Measurements from ENCODE around the gene CUEDC2. TPM values are rescaled to one million over a fixed set of nuclear protein-coding genes. Genes with fewer than 3 reads are reported as not detected.
A peak's percentile ranks its signal among the peaks of the same experiment; 100 is the strongest.

The CUEDC2 gene
- polyA plus RNA-seq, 1 donor = 55.8 TPM

DNA sequence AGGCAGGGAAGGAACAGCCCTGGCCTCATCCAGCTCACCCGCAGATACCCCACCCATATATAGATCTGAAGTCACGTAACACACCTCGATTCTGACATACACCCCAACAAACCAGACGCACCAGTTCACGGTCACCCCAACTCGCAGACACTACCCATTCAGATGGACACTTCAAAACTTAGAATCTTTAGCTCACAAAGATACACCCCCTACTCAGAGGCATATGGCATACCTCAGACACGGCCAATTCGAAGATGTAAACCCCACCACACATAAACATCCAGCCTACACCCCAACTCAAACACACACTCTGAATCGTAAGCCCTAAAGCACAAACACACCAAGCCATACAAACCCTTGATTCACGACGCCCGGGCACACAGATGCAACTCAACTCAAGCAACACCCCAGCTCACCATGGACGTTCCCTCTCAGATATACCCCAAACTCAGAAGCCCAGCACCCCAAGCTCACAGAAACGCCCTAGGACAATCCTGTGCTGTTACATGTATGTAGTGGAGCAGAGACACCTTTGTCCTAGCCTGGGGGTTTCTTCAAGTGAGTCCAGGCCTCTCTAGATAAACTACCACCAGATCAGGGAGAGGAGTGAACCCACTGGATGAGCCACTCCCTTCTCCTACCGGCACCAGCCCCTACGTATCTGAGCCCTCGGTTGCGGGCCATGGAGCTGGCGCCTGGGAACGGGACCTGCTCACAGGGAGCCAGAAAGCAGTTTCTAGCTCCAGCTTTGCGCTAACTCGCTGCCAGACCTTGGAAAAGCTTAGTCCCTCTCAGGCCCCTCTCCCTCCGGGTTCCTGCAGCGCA lies 22.6 kb downstream of the CUEDC2 start:
- DNase-seq = no peak

DNA sequence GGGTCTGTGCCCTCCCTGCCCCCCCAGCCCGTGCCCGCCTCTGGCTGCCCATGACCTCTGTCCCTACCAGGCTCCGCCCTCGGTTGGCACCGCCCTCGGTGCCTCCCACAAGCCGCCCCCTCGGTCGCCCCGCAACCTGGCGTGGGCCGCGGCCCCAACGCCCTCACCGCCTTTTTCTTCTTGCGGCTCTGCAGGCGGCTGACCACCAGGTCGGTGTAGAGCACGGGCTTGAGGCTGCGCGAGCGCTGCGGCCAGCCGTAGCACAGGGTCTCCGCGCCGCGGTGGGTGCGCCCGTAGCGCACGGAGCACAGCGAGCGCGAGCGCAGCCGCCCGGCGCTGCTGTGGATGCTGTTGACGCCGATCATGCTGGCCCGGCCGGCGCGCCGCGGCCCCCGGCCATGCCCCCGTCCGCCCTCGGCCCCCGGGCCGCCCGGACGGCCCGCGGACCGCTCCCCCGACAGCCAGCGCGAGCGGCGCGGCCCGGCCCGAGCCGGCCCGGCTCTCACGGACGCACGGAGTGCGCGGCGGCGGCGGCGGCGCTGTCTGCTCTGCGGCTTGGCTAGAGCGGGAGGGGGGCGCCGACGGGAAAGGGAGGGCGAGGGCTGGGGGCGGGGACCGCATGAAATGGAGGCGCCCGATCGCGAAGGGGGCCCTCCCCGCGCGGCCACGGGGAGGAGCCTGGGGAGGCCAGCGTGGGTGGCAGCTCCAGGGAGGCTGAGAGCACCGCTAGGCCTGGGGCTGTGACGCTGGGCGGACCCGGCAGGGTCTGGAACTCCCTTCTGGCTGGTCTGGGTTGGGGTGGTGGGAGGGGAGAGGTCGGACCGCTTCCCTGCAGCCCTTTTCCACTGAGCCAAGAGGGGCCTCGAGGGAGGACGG lies 23.4 kb downstream of the CUEDC2 start:
- peak; percentile 77 for DNase-seq

DNA sequence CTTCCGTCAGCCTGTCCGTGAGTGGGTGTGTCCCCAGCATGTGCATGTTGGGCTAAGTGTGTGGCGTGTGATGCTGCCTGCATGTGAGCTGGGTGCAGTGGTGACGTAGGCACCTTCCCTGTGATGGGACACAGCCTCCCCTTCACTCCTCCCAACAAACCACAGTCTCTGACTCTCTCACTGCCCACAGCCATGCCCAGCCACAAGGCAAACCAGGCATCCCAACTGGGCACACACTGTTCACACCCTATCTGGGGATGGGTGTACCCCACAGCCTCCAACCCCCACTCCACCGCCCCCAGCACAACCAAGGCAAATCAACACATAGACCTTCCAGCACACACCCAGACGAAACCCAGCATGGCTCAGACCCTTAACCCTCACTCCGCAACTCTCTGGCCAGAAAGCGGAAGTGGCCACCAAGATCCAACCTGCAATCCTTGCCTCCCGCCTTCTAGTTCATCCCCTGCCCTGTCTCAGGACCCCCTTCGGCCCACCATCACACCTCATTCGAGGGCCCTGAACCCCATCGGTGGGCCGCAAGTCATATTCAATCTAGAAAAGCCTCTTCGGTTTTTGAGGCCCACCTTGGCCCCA lies 24.1 kb downstream of the CUEDC2 start:
- DNase-seq = no peak

DNA sequence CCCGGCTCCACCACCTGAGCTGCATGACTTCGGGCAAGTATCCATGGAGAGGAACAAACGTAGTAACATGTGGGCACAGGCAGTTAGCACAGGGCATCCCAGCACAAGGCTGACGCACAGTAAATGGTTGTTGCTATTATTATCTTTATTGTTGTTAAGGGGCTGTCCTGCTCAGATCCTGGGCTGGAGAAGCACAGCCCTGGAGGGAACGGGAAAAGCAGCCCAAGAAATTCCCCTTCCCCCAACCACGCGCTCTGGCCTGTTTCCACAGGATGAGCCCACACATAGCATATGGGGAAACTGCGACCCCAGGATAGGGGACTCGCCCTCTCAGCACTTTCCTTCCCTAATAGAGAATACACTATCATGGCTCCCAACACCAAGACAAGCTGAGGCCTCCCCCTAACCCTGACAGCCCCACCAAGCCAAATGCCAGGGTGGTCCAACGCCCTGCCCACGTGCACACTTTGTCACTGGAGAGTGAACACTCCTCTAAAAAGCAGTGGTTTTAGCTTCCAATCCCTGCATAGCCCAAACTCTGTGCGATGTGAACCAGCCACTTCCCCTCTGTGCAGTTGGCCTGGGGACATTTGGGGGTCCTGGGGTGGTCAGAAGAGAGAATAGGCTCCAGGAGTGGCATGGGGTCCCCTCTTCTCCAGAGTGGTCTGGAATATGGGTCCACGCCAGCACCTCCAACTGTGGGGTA lies 24.8 kb downstream of the CUEDC2 start:
- no peak for DNase-seq

DNA sequence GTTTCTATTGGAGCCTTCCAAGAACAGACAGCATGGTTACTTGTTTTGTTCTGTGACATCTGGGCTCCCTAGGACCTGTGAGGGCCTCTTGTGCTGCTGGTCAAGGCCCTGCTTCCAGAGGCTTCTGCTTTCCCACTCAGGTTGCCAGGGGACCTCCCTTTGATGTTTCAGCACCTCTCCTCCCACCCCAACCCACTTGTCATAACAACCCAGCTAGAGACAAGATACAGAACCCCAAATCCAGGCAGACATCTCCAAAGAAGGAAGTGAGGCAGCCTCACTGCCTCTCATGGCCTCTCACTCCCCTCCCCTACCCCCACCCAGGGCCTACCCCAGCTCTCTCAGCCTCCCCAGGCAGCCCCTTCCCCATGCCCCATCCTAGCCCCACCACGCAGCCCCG lies 25.6 kb downstream of the CUEDC2 start:
- DNase-seq = no peak

DNA sequence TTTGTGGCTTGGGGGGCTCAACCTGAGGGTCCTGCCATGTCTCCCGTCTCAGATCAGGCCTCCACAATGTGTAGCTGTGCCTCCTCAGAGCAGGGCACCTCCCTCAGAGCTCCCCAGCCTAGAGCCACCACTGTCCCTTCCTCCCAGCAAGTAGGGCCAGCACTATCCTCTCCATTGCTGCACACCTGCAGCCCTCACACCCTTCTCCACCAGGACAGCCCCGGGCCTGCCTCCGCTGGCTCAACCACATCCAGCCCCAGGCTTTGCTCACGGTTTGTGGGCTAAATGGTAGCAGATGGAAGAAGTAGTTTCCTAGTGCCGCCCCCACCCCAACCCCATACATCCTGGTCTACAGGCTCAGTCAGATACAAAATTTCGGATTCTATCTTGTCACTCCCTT lies 26.7 kb downstream of the CUEDC2 start:
- no peak for DNase-seq

DNA sequence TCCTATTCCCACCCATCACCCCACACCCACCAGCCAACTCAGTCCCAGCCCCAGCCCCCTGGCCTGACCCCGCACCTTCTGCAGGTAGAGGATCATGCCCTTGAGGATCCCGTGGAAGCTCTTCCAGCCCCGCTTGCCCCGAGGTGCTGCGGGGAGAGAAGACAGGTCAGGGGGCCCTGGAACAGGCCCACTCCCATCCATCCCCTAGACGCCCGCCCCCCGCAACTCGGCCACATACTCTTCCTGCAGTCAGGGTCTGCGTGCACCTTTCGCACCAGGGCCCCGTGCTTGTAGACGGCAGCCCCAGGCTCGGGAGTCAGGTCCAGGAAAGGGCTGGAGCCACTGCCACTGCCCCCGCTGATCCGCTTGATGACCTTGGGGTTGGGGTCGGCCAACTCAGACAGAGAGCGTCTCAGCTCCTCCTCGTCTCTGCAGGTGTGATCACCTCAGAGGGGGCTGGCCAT lies 27.2 kb downstream of the CUEDC2 start:
- DNase-seq = no peak

DNA sequence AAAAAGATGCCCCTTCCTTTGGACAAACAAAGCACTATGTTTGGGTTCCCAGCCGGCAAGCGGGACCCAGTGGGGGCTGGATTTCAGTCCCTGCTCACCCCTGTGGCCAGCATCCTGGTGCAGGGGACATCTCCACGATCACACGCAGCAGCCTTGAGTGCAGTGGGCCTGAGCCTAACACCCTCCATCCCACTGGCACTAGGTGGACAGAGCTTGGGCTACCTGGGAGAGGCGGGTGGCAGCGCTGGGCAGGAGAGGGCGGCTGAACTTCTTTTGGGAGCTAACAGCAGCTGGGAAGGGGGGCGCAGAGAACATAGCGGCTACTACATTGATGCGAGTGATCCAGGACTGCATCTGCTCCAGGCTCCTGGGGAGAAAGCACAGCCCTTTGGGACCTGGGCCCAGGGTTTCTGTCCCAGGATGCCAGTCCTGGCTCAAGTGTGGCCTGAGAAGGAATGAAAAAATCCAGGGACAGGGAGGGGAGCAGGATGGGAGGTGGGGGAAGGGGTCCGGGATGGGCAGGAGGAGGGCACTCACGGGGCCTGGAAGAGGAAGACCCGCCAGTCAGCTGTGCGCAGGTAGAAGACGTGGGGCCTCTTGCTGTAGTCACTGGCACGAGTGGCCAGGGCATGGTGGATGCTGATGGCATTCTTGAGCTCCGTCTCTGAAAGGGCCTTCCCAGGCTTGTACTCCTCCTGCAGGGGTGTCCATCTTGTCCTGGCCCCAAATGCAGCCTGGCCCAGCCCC lies 27.8 kb downstream of the CUEDC2 start:
- no peak for DNase-seq

DNA sequence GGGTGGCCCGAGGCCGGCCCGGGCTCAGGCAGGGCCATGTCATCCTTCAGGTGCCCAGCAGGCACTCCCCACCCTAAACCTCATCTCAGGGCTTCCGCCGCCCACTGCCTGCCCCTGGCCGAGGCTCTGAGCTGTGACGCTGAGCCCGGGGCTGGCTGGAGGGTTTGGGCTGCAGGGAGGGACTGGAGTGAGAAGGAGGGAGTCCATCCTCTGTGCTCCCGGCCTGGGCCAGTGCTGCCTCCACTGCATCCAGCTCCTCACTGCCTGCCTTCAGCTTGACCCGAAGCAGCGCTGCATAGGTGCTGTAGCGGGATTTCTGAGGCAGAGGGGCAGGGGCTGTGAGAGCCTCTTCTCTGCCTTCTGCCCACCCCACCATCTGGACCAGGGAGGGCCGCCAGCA lies 29.3 kb downstream of the CUEDC2 start:
- DNase-seq = no peak

DNA sequence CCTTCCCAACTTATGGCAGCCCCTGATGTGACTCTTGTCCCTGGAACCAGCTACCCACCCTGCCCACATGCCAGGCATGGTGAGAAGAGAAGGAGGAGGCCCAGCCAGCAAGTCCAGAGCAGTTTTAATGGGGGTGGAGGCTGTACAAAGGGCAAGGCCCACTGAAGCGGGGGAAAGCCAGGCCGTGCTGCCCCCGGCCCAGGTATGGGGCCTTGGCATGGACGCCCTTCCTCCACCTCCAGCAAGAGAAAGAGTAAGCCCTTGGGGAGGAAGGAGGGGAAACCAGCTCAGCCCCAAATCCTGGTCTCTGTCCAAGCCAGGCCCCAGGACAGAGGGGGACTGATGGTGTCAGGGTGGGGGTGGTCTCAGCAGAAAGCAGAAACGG lies 29.9 kb downstream of the CUEDC2 start:
- DNase-seq = no peak

DNA sequence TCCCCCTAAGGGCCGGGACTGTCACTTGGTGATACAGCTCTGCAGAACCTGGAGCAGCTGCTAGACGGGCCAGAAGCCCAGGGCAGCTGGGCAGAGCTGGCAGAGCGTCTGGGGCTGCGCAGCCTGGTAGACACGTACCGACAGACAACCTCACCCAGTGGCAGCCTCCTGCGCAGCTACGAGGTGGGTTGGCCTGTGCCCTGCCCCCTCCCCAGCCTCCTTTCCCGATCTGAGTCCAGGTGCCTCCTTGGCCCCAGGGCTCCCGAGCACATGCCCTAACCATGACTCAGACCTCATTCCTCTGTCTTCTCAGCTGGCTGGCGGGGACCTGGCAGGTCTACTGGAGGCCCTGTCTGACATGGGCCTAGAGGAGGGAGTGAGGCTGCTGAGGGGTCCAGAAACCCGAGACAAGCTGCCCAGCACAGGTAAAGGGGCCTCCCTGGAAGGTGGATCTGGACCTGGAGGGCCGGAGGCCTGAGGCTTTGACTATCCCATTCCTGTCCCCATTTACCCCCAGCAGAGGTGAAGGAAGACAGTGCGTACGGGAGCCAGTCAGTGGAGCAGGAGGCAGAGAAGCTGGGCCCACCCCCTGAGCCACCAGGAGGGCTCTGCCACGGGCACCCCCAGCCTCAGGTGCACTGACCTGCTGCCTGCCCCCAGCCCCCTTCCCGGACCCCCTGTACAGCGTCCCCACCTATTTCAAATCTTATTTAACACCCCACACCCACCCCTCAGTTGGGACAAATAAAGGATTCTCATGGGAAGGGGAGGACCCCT lies 30.5 kb downstream of the CUEDC2 start:
- DNase-seq = no peak

DNA sequence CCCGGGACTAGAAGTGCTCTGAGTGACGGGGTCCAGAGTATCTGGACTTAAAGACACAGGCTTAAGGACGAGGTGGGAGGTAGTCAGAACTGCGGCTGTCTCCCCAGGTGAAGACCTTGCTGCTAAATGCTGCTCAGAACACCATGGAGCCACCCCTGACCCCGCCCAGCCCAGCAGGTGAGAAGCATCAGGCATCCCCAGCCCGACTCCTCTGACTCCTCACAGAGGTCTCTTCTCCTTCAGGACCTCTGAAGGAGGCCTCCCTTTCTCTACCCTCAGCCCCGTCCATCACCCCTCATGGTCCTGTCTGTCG lies 31.1 kb downstream of the CUEDC2 start:
- no peak for DNase-seq

DNA sequence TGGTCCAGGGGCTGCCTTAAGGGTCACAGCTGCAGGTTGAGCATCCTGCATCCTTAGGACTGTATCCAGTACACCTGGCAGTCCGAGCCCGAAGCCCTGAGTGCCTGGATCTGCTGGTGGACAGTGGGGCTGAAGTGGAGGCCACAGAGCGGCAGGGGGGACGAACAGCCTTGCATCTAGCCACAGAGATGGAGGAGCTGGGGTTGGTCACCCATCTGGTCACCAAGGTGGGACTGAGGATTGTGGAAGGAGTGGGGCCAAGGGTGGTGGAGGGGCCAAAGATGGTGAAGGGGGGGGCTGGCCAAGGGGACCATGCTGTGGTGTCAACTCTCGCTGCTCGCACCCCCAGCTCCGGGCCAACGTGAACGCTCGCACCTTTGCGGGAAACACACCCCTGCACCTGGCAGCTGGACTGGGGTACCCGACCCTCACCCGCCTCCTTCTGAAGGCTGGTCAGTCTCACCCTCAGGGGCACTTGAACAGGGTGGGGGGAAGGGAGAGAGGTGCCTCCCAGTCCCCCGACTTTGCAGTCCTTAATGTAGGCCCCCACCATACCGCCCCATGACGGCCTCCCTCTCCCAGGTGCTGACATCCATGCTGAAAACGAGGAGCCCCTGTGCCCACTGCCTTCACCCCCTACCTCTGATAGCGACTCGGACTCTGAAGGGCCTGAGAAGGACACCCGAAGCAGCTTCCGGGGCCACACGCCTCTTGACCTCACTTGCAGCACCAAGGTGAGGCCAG lies 31.6 kb downstream of the CUEDC2 start:
- DNase-seq = no peak

DNA sequence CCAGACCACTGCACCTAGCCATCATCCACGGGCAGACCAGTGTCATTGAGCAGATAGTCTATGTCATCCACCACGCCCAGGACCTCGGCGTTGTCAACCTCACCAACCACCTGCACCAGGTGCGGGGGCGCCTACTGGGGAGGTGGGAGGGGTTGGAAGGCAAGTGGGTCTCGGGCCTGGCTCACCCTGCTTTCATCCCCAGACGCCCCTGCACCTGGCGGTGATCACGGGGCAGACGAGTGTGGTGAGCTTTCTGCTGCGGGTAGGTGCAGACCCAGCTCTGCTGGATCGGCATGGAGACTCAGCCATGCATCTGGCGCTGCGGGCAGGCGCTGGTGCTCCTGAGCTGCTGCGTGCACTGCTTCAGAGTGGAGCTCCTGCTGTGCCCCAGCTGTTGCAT lies 32.3 kb downstream of the CUEDC2 start:
- no peak for DNase-seq

DNA sequence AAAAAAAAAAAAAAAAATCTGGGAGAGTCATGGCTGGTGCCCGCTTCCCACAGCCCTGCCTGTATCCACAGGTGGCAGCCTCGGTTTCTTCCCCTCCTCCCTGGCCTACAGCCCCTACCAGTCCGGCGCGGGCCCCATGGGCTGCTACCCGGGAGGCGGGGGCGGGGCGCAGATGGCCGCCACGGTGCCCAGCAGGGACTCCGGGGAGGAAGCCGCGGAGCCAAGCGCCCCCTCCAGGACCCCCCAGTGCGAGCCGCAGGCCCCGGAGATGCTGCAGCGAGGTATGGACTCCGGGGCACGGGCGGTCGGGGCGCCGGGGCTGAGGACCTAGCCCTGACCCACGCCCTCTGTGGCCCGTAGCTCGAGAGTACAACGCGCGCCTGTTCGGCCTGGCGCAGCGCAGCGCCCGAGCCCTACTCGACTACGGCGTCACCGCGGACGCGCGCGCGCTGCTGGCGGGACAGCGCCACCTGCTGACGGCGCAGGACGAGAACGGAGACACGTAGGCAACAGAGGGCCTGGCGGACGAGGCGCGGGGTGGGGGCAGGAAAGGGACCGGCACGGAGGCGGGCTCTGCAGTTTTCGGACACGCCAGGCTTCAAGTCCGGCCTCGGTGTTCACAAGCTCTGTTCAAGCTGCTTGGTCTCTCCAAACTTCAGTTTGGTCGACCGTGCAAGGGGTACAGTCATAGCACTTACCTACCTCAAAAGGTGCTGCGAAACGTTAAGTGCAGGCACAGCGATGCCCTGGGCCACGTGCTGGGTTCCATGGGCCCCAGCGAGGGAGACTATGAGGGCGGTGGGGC lies 33.0 kb downstream of the CUEDC2 start:
- DNase-seq = peak; percentile 93

DNA sequence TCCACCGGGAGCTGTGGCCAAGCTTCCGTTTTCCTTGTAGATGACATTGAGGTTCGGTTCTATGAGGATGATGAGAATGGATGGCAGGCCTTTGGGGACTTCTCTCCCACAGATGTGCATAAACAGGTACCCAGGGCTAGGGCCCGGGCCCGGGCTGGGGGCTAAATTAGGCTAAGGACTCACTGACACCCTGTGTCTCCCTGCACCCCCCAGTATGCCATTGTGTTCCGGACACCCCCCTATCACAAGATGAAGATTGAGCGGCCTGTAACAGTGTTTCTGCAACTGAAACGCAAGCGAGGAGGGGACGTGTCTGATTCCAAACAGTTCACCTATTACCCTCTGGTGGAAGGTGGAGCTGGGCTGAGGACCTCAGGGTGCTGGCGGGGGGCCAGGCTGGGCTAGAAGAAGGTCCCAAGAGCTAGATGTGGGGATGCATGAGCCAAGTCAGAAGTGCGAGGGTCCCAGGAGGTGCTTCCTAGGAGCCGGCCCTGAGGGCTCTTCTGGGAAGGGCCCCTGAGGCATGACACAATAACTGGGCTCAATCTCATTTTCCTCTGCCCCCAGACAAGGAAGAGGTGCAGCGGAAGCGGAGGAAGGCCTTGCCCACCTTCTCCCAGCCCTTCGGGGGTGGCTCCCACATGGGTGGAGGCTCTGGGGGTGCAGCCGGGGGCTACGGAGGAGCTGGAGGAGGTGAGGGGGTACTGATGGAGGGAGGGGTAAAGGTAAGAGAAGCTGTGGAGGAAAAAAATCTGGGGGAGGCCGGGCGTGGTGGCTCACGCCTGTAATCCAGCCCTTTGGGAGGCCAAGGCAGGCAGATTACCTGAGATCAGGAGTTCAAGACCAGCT lies 34.0 kb downstream of the CUEDC2 start:
- no peak for DNase-seq

DNA sequence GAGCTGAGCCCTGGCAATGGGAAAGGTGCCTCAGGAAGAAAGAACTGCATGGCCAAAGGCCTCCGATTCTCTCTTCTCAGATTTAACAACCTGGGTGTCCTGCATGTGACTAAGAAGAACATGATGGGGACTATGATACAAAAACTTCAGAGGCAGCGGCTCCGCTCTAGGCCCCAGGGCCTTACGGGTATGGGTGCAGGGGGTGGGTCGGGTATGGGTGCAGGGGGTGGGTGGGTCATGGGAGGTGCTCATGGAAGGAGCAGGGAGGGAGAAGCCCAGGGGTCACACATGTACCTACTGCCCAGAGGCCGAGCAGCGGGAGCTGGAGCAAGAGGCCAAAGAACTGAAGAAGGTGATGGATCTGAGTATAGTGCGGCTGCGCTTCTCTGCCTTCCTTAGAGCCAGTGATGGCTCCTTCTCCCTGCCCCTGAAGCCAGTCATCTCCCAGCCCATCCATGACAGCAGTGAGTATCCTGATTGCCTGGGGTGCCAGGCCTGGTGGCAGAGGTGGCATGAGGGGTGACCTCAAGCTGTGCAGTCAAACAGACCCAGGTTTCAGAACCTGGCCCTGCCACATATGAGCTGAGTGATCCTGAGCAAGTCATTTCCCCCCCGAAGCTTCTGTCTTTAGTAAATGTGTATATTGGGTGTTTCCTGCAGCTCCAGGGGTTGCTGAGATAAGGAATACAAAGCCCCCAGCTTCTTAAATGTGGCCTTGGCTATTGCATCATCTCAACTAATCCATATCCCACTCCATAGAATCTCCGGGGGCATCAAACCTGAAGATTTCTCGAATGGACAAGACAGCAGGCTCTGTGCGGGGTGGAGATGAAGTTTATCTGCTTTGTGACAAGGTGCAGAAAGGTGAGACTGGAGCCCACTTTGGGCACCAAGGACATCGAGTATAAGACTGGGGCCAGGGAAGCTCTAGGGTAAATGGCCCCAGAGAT lies 34.9 kb downstream of the CUEDC2 start:
- no peak for DNase-seq
